Neural progenitor cell (in vitro differentiated cells): ENCODE results near the gene BTN2A1. TPM values are rescaled to one million over a fixed set of nuclear protein-coding genes. Genes with fewer than 3 reads are reported as not detected.

Source experiments
- DNase-seq: peaks from one replicate; pipeline ENCODE4 v3.0.0-alpha.2; 2016; ENCODE audit warnings: low spot score
- H2AFZ ChIP-seq: fragments of 200-600 bp; sonication (generic); replicated peaks from 2 replicates; pipeline ENCODE4 v1.6.1; 2016; ENCODE audit warnings: antibody characterized with exemption
- H3F3A ChIP-seq: fragments of 200-600 bp; sonication (generic); 2 replicates; pipeline ENCODE4 v1.6.1; 2016; ENCODE audit warnings: antibody characterized with exemption, low read depth
- H3K27ac ChIP-seq: fragments of 200-600 bp; sonication (generic); 2 replicates; pipeline ENCODE4 v1.5.1; 2016; ENCODE audit warnings: mild to moderate bottlenecking
- H3K27me3 ChIP-seq: fragments of 200-600 bp; sonication (generic); 2 replicates; pipeline ENCODE4 v1.6.1; 2016; ENCODE audit warnings: mild to moderate bottlenecking, moderate library complexity
- H3K36me3 ChIP-seq: fragments of 200-600 bp; sonication (generic); 2 replicates; pipeline ENCODE4 v1.5.1; 2016
- H3K4me1 ChIP-seq: fragments of 200-600 bp; sonication (generic); 2 replicates; pipeline ENCODE4 v1.6.1; 2016; ENCODE audit warnings: mixed run types
- H3K4me2 ChIP-seq: fragments of 200-600 bp; sonication (generic); 2 replicates; pipeline ENCODE4 v1.6.1; 2016
- H3K4me3 ChIP-seq: fragments of 200-600 bp; sonication (generic); 2 replicates; pipeline ENCODE4 v1.5.1; 2016
- H3K79me2 ChIP-seq: fragments of 200-600 bp; sonication (generic); 2 replicates; pipeline ENCODE4 v1.6.1; 2016; ENCODE audit warnings: low read depth
- H3K9ac ChIP-seq: fragments of 200-600 bp; sonication (generic); 2 replicates; pipeline ENCODE4 v1.6.1; 2016
- H3K9me3 ChIP-seq: fragments of 200-600 bp; sonication (generic); 2 replicates; pipeline ENCODE4 v1.5.1; 2016; ENCODE audit warnings: low read depth
- H4K20me1 ChIP-seq: fragments of 200-600 bp; sonication (generic); 2 replicates; pipeline ENCODE4 v1.6.1; 2016; ENCODE audit warnings: low read depth
- H3K27ac Mint-ChIP-seq: 3 replicates; pipeline ENCODE4 v1.8.0; 2021; ENCODE audit warnings: mixed read lengths
- H3K27me3 Mint-ChIP-seq: 2 replicates; pipeline ENCODE4 v1.8.0; 2022; ENCODE audit warnings: low read depth, mild to moderate bottlenecking, inconsistent platforms, moderate library complexity, mixed read lengths; ENCODE audit not compliant: insufficient read depth
- H3K36me3 Mint-ChIP-seq: 3 replicates; pipeline ENCODE4 v1.8.0; 2021; ENCODE audit warnings: mixed read lengths
- H3K4me1 Mint-ChIP-seq: 3 replicates; pipeline ENCODE4 v1.8.0; 2021; ENCODE audit warnings: mixed read lengths
- H3K4me3 Mint-ChIP-seq: 3 replicates; pipeline ENCODE4 v1.8.0; 2021; ENCODE audit warnings: mild to moderate bottlenecking, moderate library complexity, mixed read lengths
- H3K9me3 Mint-ChIP-seq: 3 replicates; pipeline ENCODE4 v1.8.0; 2020; ENCODE audit warnings: mixed read lengths
- EZH2 ChIP-seq: fragments of 200-600 bp; sonication (generic); IDR thresholded peaks from 2 replicates; pipeline ENCODE4 v1.6.1; 2017; ENCODE audit warnings: antibody characterized with exemption, mild to moderate bottlenecking, moderate library complexity
- EZH2phosphoT487 ChIP-seq: fragments of 200-600 bp; sonication (generic); IDR thresholded peaks from 2 replicates; pipeline ENCODE4 v1.6.1; 2017; ENCODE audit warnings: antibody characterized with exemption
- total RNA-seq: library from RNA; depleted of rRNA; stranded (reverse); fragments of >200 nt; gene quantifications from 2 replicates; pipeline ENCODE4 v1.2.3, GENCODE V29; 2015; ENCODE audit warnings: low replicate concordance
- TF ChIP-seq, protein P1 (sequence below): fragments of 200-600 bp; sonication (generic); IDR thresholded peaks from 2 replicates; pipeline ENCODE4 v1.5.1; 2017; ENCODE audit warnings: antibody characterized with exemption, mild to moderate bottlenecking

BTN2A1 gene
- total RNA-seq, 1 donor from 2014 or later: 11.6 TPM

DNA sequence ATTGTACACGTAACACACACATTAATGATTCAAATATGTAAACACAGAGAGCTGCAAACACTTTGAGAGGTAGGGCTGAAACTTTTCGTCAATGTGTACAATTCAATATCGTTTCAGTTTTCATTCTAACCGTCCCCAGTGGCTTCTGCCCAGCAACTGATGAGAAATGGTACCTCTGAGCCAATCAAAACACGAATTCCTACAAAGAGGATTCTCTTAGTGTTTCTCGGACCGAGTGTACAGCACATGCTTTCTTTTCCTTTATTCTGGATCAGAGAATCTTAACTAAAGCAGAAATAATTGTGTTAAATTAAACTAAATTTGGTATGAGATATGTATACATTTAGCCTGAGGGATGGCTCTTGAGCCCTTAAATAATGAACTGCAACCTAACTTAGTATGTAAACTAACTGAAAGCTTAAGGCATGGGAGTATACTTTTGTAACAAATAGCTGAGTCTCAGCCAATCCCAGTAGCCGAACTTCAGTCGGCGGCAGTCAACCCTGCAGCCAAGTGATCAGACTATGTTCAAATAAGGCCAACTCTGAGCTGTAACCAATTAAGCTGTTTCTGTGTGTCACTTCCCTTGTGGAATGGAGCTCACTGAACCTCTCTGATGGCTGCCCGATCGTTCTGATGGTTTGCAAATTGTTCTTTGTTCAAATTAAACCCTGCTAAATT, 16.1 kb downstream of the BTN2A1 start:
- H3K4me2 ChIP-seq: peak overlapping the region; percentile 70
- no peak overlapping the region for H3K9ac ChIP-seq
- H3K27ac ChIP-seq: peak overlapping the region; percentile 36
- H3K4me3 Mint-ChIP-seq: peak overlapping the region; percentile 82
- no peaks in the 10 kb centered on the region for H3K27me3 Mint-ChIP-seq
- H3K36me3 Mint-ChIP-seq: peaks cover 10% of the 10 kb centered on the region
- H3K4me1 Mint-ChIP-seq: peaks cover 34% of the 10 kb centered on the region
- peaks cover 17% of the 10 kb centered on the region for H3K4me1 ChIP-seq
- no peaks in the 10 kb centered on the region for H3K27me3 ChIP-seq
- no peaks in the 10 kb centered on the region for H4K20me1 ChIP-seq
- H2AFZ ChIP-seq: peak overlapping the region; percentile 89
- H3K9me3 Mint-ChIP-seq: no peaks in the 10 kb centered on the region
- peak; percentile 78 for DNase-seq
- H3K36me3 ChIP-seq: no peaks in the 10 kb centered on the region
- peak overlapping the region; percentile 100 for H3K27ac Mint-ChIP-seq
- peak overlapping the region; percentile 41 for H3K4me3 ChIP-seq
- no peaks in the 10 kb centered on the region for H3K79me2 ChIP-seq
- peaks cover 18% of the 10 kb centered on the region for H3F3A ChIP-seq
- no peaks in the 10 kb centered on the region for H3K9me3 ChIP-seq
- TF ChIP-seq EZH2phosphoT487: no peak
- no peak for TF ChIP-seq EZH2
- TF ChIP-seq, protein P1, sequence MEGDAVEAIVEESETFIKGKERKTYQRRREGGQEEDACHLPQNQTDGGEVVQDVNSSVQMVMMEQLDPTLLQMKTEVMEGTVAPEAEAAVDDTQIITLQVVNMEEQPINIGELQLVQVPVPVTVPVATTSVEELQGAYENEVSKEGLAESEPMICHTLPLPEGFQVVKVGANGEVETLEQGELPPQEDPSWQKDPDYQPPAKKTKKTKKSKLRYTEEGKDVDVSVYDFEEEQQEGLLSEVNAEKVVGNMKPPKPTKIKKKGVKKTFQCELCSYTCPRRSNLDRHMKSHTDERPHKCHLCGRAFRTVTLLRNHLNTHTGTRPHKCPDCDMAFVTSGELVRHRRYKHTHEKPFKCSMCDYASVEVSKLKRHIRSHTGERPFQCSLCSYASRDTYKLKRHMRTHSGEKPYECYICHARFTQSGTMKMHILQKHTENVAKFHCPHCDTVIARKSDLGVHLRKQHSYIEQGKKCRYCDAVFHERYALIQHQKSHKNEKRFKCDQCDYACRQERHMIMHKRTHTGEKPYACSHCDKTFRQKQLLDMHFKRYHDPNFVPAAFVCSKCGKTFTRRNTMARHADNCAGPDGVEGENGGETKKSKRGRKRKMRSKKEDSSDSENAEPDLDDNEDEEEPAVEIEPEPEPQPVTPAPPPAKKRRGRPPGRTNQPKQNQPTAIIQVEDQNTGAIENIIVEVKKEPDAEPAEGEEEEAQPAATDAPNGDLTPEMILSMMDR: no peak

DNA sequence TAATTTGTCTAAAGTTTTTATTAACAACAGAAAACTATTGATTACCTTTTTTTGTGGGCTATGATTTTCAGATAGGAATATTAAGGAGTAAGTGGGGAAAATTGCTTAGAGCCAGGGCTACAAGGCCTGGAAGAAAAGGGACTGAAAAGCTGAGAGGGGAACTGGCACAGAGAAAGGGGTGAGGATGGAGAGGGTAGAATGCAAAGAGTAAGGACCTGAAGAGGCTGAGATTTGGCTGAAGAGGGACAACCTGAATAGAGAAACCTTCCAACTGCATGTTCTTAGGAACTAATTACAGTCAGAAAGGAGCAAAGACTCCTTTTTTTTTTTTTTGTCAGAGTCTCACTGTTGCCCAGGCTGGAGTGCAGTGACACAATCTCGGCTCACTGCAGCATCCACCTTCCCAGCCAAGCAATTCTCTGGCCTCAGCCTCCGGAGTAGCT, 16.7 kb downstream of the BTN2A1 start:
- no peaks in the 10 kb centered on the region for H3K9me3 ChIP-seq
- no peaks in the 10 kb centered on the region for H4K20me1 ChIP-seq
- peak overlapping the region; percentile 41 for H3K4me3 ChIP-seq
- H3K36me3 ChIP-seq: no peaks in the 10 kb centered on the region
- H3K27ac Mint-ChIP-seq: peak overlapping the region; percentile 100
- no peaks in the 10 kb centered on the region for H3K79me2 ChIP-seq
- no peak overlapping the region for H3K9ac ChIP-seq
- peaks cover 17% of the 10 kb centered on the region for H3K4me1 ChIP-seq
- H3K4me2 ChIP-seq: peak overlapping the region; percentile 70
- TF ChIP-seq EZH2phosphoT487: no peak
- TF ChIP-seq, protein P1: no peak
- no peak for DNase-seq
- H3F3A ChIP-seq: peaks cover 18% of the 10 kb centered on the region
- H3K36me3 Mint-ChIP-seq: peaks cover 6% of the 10 kb centered on the region
- no peaks in the 10 kb centered on the region for H3K27me3 Mint-ChIP-seq
- H3K4me1 Mint-ChIP-seq: peaks cover 34% of the 10 kb centered on the region
- H2AFZ ChIP-seq: peak overlapping the region; percentile 89
- peak overlapping the region; percentile 82 for H3K4me3 Mint-ChIP-seq
- peak overlapping the region; percentile 36 for H3K27ac ChIP-seq
- no peaks in the 10 kb centered on the region for H3K9me3 Mint-ChIP-seq
- H3K27me3 ChIP-seq: no peaks in the 10 kb centered on the region

DNA sequence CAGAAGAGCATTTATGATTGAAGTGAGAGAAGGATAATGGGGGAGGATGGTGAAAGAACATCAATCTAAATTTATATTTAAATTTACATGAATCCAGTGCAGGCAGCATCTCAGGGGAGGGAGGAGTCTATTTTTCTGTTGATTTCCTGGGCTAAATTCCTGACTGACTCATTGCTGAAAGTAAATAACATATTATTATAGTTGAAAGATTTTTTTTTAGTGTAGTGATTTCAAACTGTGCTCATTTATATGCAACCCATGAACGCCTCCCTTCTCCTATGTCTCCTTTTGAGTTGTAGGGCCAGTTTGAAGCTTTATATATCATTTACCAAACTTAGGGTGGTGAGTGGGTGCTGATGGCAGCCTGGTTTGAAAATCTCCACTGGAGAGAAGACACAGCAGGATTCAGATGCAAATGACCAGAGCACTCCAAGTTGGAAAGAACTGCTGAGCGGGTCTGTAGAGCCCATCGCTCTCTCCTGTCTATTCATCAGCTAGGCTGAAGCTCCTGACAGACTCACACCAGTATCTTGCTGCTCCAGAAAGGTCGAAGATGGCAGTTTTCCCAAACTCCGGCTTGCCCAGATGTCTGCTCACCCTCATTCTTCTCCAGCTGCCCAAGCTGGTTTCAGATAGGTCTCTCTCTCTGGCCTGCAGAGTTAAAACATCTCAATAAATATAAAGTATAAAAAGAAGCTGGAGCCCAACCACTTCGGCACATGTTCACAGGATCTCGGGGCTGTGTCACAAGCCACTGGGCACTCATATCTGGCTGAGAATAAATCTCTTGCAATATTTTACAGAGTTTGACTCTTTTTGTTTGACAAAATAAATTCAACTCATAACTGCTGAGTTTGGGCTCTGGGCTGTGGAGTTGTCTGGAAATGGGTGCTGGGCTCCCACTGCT, 18.3 kb downstream of the BTN2A1 start:
- no peak overlapping the region for H3K4me3 ChIP-seq
- no peak overlapping the region for H3K9ac ChIP-seq
- H3K79me2 ChIP-seq: no peaks in the 10 kb centered on the region
- H3K27ac ChIP-seq: no peak overlapping the region
- no peaks in the 10 kb centered on the region for H4K20me1 ChIP-seq
- Mint-ChIP-seq H3K36me3 (peaks cover 4% of the 10 kb centered on the region), H3K4me3 (no peak overlapping the region), H3K27ac (peak overlapping the region; percentile 42), H3K27me3 (no peaks in the 10 kb centered on the region), H3K4me1 (peaks cover 34% of the 10 kb centered on the region), H3K9me3 (no peaks in the 10 kb centered on the region)
- H3K4me1 ChIP-seq: peaks cover 17% of the 10 kb centered on the region
- H3K27me3 ChIP-seq: no peaks in the 10 kb centered on the region
- peaks cover 18% of the 10 kb centered on the region for H3F3A ChIP-seq
- H3K36me3 ChIP-seq: peaks cover 5% of the 10 kb centered on the region
- no peak overlapping the region for H3K4me2 ChIP-seq
- TF ChIP-seq EZH2: no peak
- H3K9me3 ChIP-seq: no peaks in the 10 kb centered on the region
- DNase-seq: peak; percentile 9
- no peak overlapping the region for H2AFZ ChIP-seq
